DMS 273 (cell line): ENCODE data around the gene CACNA1F.

ENCODE experiments used
- DNase-seq: peaks from one replicate; lab custom pipeline; 2025; ENCODE audit not compliant: unreplicated experiment; lab: John Stamatoyannopoulos, UW

The CACNA1F gene

DNA sequence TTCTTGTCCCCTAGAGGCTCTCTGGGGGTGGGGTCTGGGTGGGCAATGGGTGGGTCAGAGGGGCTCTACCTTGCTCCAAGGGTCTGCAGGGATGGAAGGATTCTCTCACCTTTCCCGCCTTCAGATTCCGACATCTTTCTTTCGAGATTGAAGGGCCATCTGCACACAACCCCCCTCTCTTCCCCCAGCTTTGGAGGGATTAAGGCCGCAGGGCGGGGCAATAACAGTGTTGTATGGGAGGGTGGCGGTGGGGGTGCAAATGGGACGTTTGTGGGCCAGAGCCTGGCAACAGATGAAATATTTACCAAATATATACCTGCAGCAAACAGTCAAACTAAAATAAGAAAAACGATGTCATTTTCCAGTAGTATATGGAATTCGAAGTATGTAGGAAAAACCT, at the start of gene CACNA1F:
Gene CACNA1F, minus strand, starts transcription at position 165 of the 400 bp plus-strand sequence. Its CDS starts 31 bp downstream, at position 134.
- no peak for DNase-seq

DNA sequence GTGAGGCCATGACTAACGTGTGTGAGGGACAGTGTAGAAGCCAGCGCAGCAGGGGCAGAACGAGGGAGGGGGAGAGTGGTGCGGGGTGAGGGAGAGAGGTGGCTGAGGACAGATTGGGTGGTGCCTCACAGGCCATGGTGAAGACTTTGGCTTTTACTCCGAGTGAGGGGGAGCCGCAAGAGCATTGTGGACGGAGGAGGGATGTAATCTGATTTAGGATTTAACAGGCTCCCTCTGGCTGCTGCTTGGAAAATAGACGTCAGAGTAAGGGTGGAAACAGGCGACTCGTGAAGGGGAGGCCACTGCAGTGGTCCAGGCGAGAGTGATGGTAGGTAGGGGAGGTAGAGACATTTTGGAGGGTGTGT, 49.5 kb upstream of the CACNA1F start:
- DNase-seq: peak; percentile 61

DNA sequence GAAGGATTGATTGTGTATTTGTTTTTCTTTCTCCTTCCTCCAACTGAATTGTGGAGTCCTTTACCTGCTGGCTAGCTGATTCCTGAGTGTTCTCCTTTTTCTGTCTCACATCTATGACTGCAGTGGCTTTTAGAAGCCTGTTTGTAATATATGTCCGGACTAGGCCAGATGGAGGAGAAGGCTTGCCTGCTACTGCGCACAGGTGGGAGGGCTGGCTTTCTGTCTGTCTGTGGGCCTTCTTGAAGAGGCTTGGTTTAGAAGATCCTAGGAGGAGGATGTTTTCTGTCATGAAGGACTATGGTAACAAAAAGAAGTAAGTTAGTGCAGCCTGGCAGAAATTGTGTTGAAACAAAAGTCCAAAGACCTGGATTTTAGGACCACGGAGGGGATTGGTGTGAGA, 44.9 kb upstream of the CACNA1F start:
- DNase-seq: no peak

DNA sequence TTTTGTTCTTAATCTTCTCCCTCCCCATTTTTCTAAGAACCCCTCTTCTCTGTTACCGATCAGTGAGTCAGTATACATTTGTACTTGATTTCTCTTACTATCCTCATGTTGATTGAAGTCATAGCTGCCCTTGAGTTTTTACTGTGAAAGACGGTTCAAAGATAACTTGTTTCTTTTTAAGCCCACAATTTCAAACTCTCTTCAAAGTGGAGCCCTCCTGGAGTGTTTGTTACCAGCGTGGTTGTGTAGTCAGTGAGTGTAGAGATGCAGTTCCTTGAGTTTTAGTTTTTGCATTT, 44.3 kb upstream of the CACNA1F start:
- no peak for DNase-seq

GRCh38 chrX:49276671-49277534, 43.8 kb upstream of the CACNA1F start:
- no peak for DNase-seq

GRCh38 chrX:49276207-49276606, 43.1 kb upstream of the CACNA1F start:
- no peak for DNase-seq

- DNase-seq: no peak
These were observed 40.1 kb upstream of the CACNA1F start for GRCh38 chrX:49273181-49273727.

GRCh38 chrX:49272421-49272820, 39.3 kb upstream of the CACNA1F start:
- no peak for DNase-seq

DNA sequence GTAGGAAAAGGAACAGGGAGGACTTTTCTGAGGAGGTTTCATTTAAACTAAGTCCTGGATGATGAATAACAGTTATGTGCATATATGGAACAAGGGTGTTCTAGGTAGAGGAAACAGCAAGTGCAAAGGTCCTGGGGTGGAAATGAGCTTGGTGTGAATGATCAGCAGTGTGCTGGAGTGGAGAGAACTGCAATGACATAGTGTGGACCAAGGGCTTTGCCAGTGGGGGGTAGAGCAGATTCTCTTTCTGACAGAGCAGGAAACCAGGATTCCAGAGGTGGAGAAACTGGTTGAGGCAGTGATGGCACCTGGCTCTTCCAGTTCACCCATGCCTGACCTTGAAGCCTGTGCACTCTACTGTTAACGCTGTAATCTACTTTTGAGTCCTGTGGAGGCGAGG, 38.2 kb upstream of the CACNA1F start:
- DNase-seq: no peak

DNA sequence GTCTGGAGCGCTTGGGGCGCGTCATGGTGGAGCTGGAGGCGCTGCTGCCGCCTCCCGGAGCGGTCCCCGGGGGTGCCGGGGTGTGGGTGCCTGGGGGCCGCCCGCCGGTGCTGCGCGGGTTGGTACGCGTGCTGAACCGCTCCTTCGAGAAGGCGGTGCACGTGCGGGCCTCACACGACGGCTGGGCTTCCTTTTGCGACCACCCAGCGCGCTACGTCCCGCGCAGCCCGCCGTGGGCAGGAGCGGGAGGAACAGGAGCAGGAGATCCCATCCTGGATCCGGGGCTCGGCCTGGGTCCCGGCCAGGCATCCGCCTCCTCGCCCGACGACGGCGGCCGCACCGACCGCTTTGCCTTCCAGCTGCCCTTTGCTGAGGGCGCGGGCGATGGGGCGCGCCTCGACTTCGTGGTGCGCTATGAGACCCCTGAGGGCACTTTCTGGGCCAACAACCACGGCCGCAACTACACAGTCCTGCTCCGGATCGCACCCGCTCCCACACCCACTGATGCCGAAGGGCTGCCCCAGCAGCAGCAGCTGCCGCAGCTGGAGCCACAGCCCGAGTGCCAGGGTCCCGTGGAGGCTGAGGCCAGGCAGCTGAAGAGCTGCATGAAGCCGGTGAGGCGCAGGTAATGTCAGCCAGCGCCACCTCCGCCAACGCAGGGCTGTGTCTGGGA, 37.2 kb upstream of the CACNA1F start:
- no peak for DNase-seq

DNA sequence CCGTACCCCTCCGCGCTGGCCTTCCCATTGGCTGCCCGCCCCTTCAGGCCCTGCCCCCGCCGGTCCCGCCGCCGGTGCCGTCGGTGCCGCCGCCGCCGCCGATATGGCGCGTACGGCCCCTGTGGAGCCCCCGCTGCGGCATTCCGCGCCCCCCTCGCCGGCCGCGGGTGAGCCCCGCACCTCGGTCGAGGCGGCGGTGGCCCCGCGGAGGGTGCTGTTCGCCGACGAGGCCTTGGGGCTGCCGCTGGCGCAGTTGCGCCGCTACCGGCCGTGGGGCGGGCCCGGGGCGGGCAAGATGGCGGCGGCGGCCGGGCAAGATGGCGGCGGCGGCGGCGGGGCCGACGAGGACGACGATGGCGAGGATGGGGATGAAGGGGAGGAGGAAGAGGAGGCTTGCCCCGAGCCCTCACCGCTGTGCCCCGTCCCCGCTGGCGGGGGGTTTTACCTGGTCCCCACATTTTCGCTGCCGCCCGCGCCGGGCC, 36.7 kb upstream of the CACNA1F start, which contains the start of gene PPP1R3F:
Gene PPP1R3F, plus strand, starts transcription at position 27 of the 482 bp plus-strand sequence. Its CDS starts 77 bp downstream, at position 104.
- DNase-seq: no peak

DNA sequence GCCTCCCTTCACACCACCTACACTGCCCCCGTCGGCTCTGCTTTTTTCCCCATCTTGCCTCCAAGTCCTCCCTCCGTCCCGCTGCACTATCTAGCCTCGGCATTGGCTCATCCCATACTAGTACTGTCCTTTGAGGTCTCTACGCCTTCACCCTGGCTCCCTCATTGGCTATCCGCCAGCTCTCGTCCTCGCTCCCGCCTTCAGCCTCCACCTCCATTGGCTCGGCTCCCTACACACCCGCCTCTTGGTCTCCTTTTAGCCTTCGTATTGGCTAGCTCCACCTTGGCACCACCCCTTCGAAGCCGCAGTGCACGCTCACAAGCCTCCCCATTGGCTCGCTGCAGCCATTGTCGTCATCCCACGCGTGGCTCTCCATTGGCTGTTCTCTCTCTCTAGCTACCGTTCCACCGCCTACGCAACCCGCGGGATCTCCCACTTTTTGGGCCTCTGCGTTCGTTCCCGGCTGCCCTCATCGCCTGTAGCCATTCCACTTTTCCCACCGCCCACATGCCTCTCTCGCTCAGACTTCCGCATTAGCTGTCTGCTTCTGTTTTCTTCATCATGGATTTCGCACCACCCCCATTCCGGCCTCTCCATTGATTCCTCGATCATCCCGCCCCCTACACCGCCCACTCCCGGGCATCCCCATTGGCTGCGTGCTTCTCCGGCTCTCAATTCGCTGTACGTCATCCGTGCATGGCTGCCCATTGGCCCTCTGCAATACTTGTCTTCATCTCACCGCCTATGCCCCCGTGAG, 36.0 kb upstream of the CACNA1F start:
- peak; percentile 99 for DNase-seq

GRCh38 chrX:49268702-49269009, 35.5 kb upstream of the CACNA1F start:
- no peak for DNase-seq

- peak; percentile 56 for DNase-seq
These were observed 33.6 kb upstream of the CACNA1F start for GRCh38 chrX:49266523-49267445.

DNA sequence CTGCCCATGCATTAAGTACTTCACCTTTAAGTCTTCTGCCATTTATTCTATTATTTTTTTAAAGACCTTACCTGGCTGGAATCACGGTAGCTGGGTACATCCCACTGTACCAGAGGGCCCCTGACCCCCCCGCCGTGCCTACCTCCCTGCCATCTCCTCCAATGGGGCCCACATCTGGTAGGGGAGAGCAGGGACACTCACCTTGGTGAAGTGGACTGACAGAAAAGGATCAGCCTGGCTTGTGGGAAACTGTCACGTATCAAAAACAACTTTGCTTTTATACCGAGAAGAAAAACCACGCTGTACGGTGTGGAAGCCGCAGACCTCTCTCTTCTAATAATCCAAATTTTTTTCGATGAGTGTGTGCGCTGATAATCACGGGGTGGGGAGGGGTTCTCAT, 31.3 kb upstream of the CACNA1F start, which contains the start of gene FOXP3:
Gene FOXP3, minus strand, starts transcription at position 251 of the 400 bp plus-strand sequence. CDS start 6,205 bp downstream, outside the sequence.
- DNase-seq: no peak

DNA sequence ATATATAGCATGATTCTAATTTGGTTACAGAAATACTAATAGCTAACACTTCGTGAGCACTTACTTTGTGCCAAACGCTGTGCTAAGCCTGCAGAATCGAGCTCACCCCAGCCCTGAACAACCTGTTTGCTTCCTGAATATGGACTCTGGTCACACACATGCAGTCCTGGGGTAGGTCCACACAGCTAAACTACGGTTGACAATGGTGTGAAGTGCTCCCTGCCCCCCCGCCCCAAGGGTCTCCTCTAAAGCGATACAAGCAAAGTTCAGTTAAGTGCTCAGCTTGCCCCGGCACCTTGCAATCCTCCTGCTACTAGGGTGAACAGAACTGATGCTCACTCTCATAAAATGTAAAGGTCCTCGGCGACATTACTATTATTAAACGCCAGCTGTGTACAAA, 30.5 kb upstream of the CACNA1F start:
- DNase-seq: no peak

DNA sequence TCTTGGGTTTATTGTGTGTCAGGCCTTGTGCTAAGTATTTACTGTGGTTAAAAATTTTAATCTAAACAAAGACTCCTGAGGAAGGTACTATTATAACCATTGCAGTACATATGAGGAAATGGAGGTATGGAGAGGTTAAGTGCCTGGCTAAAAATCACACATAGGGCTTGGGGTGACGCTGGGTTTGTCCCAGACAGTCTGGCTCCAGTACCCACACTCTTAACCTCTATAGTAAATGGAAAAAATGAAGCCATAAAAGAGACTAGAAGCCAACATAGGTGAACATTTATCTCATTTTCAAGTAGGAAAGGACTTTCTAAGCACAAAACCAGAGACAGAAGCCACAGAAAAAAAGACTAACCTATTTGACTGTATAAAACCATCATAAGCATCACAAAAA, 29.5 kb upstream of the CACNA1F start:
- no peak for DNase-seq

GRCh38 chrX:49260221-49260985, 27.3 kb upstream of the CACNA1F start:
- DNase-seq: no peak

DNA sequence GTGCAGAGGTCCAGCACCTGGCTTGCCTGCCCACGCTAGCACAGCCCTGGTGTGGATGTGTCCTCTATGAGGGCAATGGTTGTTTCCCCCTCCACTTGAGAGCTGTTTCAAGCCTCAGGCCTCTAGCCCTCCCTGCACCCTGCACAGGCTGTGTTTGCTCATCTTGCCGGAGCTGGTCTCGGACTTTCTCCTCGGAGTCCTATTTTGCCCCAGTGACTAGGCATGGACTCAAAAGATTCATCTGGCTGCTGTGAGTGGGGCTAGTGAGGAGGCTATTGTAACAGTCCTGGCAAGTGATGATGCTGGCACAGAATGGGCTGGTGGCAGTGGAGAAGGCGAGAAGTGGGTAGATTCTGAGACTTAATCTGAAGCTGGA, 25.6 kb upstream of the CACNA1F start:
- no peak for DNase-seq
